ENCODE data around the gene TMEM72. TPM values are rescaled to one million over a fixed set of nuclear protein-coding genes. Genes with fewer than 3 reads are reported as not detected.

Gene TMEM72
- polyA plus RNA-seq, 1 donor (not counting 4 experiments of a cell fraction or from before 2014, with no cell fraction given), result not detected

- H3K27ac ChIP-seq (ENCODE audit: control insufficient read depth, insufficient read depth, low read length), result no peak overlapping the region
- no peak overlapping the region for H3K9ac ChIP-seq (ENCODE audit: control insufficient read depth, extremely low read depth, insufficient read depth, low read length)
- dilution Hi-C loops (cut with MboI; ENCODE audit: extremely low pct_ligation_motif_present, low sequenced_read_pairs), result no loop called here
- no peak overlapping the region for H3K4me3 ChIP-seq (ENCODE audit: control insufficient read depth in 2 of 3, extremely low read depth in 1 of 3, insufficient read depth in 2 of 3, low read depth in 1 of 3, low read length in 3 of 3)
- H3K4me1 ChIP-seq (ENCODE audit: control insufficient read depth, extremely low read depth, insufficient read depth, low read length), result peaks cover 11% of the 10 kb centered on the region
- H3K27me3 ChIP-seq (ENCODE audit: control insufficient read depth, extremely low read depth, insufficient read depth, low read length), result no peaks in the 10 kb centered on the region
- H3K36me3 ChIP-seq (ENCODE audit: control insufficient read depth in 2 of 2, extremely low read depth in 1 of 2, insufficient read depth in 2 of 2, low read length in 2 of 2), result no peaks in the 10 kb centered on the region
- no peak overlapping the region for H3K4me2 ChIP-seq (ENCODE audit: control insufficient read depth, extremely low read depth, insufficient read depth, low read depth, low read length)
- DNase-seq (ENCODE audit: low read depth, low spot score), result no peak
- no peak for FAIRE-seq
- H3K9me3 ChIP-seq (ENCODE audit: control insufficient read depth, low read depth, low read length), result no peaks in the 10 kb centered on the region
- no peaks in the 10 kb centered on the region for H4K20me1 ChIP-seq (ENCODE audit: control insufficient read depth, extremely low read depth, insufficient read depth, low read length)
- no peaks in the 10 kb centered on the region for H3K79me2 ChIP-seq (ENCODE audit: control insufficient read depth, insufficient read depth, low read length)
- TF ChIP-seq EZH2 (IDR thresholded peaks at IDR 0.05; ENCODE audit: low read length) (no peak), CTCF (optimal IDR thresholded peaks at IDR 0.05 in 1 of 3, IDR thresholded peaks at IDR 0.05 in 1 of 3, conservative IDR thresholded peaks at IDR 0.05 in 1 of 3; ENCODE audit: extremely low read depth in 1 of 3, insufficient read depth in 2 of 3, low read length in 3 of 3) (no peak)
- no peaks in the 10 kb centered on the region for H3K9me1 ChIP-seq (ENCODE audit: control insufficient read depth, extremely low read depth, insufficient read depth, low read length)
- no peak overlapping the region for H2AFZ ChIP-seq (ENCODE audit: control insufficient read depth, low read length)
Observed at GRCh38 chr10:44931621-44932516, 20.7 kb downstream of the TMEM72 start.

- Histone ChIP-seq H4K20me1 (ENCODE audit: control insufficient read depth, extremely low read depth, insufficient read depth, low read length) (no peaks in the 10 kb centered on the region), H3K27ac (ENCODE audit: control insufficient read depth, insufficient read depth, low read length) (no peak overlapping the region), H3K4me3 (ENCODE audit: control insufficient read depth in 2 of 3, extremely low read depth in 1 of 3, insufficient read depth in 2 of 3, low read depth in 1 of 3, low read length in 3 of 3) (no peak overlapping the region), H3K9me1 (ENCODE audit: control insufficient read depth, extremely low read depth, insufficient read depth, low read length) (no peaks in the 10 kb centered on the region), H3K27me3 (ENCODE audit: control insufficient read depth, extremely low read depth, insufficient read depth, low read length) (no peaks in the 10 kb centered on the region), H3K4me2 (ENCODE audit: control insufficient read depth, extremely low read depth, insufficient read depth, low read depth, low read length) (no peak overlapping the region), H3K9me3 (ENCODE audit: control insufficient read depth, low read depth, low read length) (no peaks in the 10 kb centered on the region), H3K36me3 (ENCODE audit: control insufficient read depth in 2 of 2, extremely low read depth in 1 of 2, insufficient read depth in 2 of 2, low read length in 2 of 2) (no peaks in the 10 kb centered on the region), H3K4me1 (ENCODE audit: control insufficient read depth, extremely low read depth, insufficient read depth, low read length) (peaks cover 11% of the 10 kb centered on the region), H3K9ac (ENCODE audit: control insufficient read depth, extremely low read depth, insufficient read depth, low read length) (no peak overlapping the region), H2AFZ (ENCODE audit: control insufficient read depth, low read length) (no peak overlapping the region), H3K79me2 (ENCODE audit: control insufficient read depth, insufficient read depth, low read length) (no peaks in the 10 kb centered on the region)
- DNase-seq (ENCODE audit: low read depth, low spot score), result peak; percentile 36
- dilution Hi-C loops (cut with MboI; ENCODE audit: extremely low pct_ligation_motif_present, low sequenced_read_pairs), result no loop called here
- FAIRE-seq, result peak; percentile 90
- no peak for TF ChIP-seq EZH2 (IDR thresholded peaks at IDR 0.05; ENCODE audit: low read length)
- TF ChIP-seq CTCF (optimal IDR thresholded peaks at IDR 0.05 in 1 of 3, IDR thresholded peaks at IDR 0.05 in 1 of 3, conservative IDR thresholded peaks at IDR 0.05 in 1 of 3; ENCODE audit: extremely low read depth in 1 of 3, insufficient read depth in 2 of 3, low read length in 3 of 3), result peak; percentile 96 to 99 (median 99)
Observed at GRCh38 chr10:44932517-44933450, 21.6 kb downstream of the TMEM72 start.
